Suprapubic skin (tissue), 3 donors: Measurements from ENCODE around the gene FBRS.

Experiments used
- CTCF ChIP-seq, 2 donors: fragments of 200-600 bp in 1 of 2; fragments of 450-650 bp in 1 of 2; sonication (generic) in 1 of 2; IDR thresholded peaks; one replicate each; pipeline ENCODE4 v1.5.1; 2016 to 2019; ENCODE audit warnings: antibody characterized with exemption in 2 of 2, mild to moderate bottlenecking in 1 of 2, moderate library complexity in 1 of 2
- POLR2A ChIP-seq, 2 donors: fragments of 450-650 bp; IDR thresholded peaks; one replicate each; pipeline ENCODE4 v1.6.1; 2017; ENCODE audit warnings: antibody characterized with exemption in 2 of 2, mild to moderate bottlenecking in 2 of 2, moderate library complexity in 2 of 2

GRCh38 chr16:30669026-30669902 lies 11.0 kb downstream of the FBRS start:
- TF ChIP-seq CTCF (IDR thresholded peaks at IDR 0.05) (no peak), POLR2A (IDR thresholded peaks at IDR 0.05) (no peak)
